ENCODE measurements around the gene KRT86. TPM values are rescaled to one million over a fixed set of nuclear protein-coding genes. Genes with fewer than 3 reads are reported as not detected.

The KRT86 gene
- total RNA-seq, 4 donors from 2014 or later, result 1.0 to 289 (median 37.0) TPM

GRCh38 chr12:52232674-52233461 lies 41.6 kb upstream of the KRT86 start, which contains the start of gene KRT7:
Gene KRT7, plus strand, starts transcription at chr12:52233243. Its CDS starts 54 bp downstream, at chr12:52233297.
- no peaks in the 10 kb centered on the region for H3K36me3 ChIP-seq
- 22% methylated on average over 15 of the region's 58 CpGs for WGBS
- DNase-seq (ENCODE audit: low spot score in 2 of 2), result peak in 1 of 2 donors; percentile 58

GRCh38 chr12:52233462-52234207 lies 40.8 kb upstream of the KRT86 start:
- TF ChIP-seq POLR2A (IDR thresholded peaks at IDR 0.05), result no peak
- no peak for TF ChIP-seq EP300 (IDR thresholded peaks at IDR 0.05)
- TF ChIP-seq POLR2AphosphoS5 (IDR thresholded peaks at IDR 0.05), result no peak
- no peak for TF ChIP-seq CTCF (IDR thresholded peaks at IDR 0.05)
- Histone ChIP-seq H3K9me3 (no peaks in the 10 kb centered on the region), H3K4me1 (peaks cover 40% of the 10 kb centered on the region), H3K36me3 (no peaks in the 10 kb centered on the region), H3K27me3 (peaks cover 28% of the 10 kb centered on the region), H3K4me3 (peak overlapping the region; percentile 38), H3K27ac (peak overlapping the region; percentile 57)
- 34% methylated on average over 23 of the region's 40 CpGs for WGBS
- peak in 1 of 2 donors; percentile 38 for DNase-seq (ENCODE audit: low spot score in 2 of 2)

More at GRCh38 chr12:52232674-52233461, 41.6 kb upstream of the KRT86 start, which contains the start of gene KRT7:
- H3K4me3 ChIP-seq, result peak within 1 kb of the TSS; percentile 38
- TF ChIP-seq CTCF (IDR thresholded peaks at IDR 0.05) (no peak), POLR2A (IDR thresholded peaks at IDR 0.05) (no peak), EP300 (IDR thresholded peaks at IDR 0.05) (no peak), POLR2AphosphoS5 (IDR thresholded peaks at IDR 0.05) (no peak)
- H3K4me1 ChIP-seq, result peaks cover 40% of the 10 kb centered on the region
- H3K27me3 ChIP-seq, result peaks cover 28% of the 10 kb centered on the region
- peak within 1 kb of the TSS; percentile 57 for H3K27ac ChIP-seq
- H3K9me3 ChIP-seq, result no peaks in the 10 kb centered on the region

- Histone ChIP-seq H3K9me3 (no peaks in the 10 kb centered on the region), H3K27me3 (peaks cover 28% of the 10 kb centered on the region), H3K36me3 (no peaks in the 10 kb centered on the region), H3K27ac (no peak overlapping the region), H3K4me1 (peaks cover 40% of the 10 kb centered on the region), H3K4me3 (peak overlapping the region; percentile 38)
- TF ChIP-seq EP300 (IDR thresholded peaks at IDR 0.05) (no peak), POLR2AphosphoS5 (IDR thresholded peaks at IDR 0.05) (no peak), POLR2A (IDR thresholded peaks at IDR 0.05) (no peak), CTCF (IDR thresholded peaks at IDR 0.05) (no peak)
- DNase-seq (ENCODE audit: low spot score in 2 of 2), result peak in 1 of 2 donors; percentile 53
- WGBS, result 82% methylated on average over 9 of the region's 10 CpGs
Observed at GRCh38 chr12:52234223-52234810, 40.1 kb upstream of the KRT86 start.

GRCh38 chr12:52235001-52235764 lies 39.3 kb upstream of the KRT86 start:
- peaks cover 36% of the 10 kb centered on the region for H3K4me1 ChIP-seq

More at GRCh38 chr12:52235001-52235764, 39.3 kb upstream of the KRT86 start:
- Histone ChIP-seq H3K27ac (no peak overlapping the region), H3K36me3 (no peaks in the 10 kb centered on the region), H3K27me3 (peaks cover 28% of the 10 kb centered on the region), H3K9me3 (no peaks in the 10 kb centered on the region), H3K4me3 (peak overlapping the region; percentile 38)
- peak in 1 of 2 donors; percentile 61 for DNase-seq (ENCODE audit: low spot score in 2 of 2)
- 88% methylated on average over 15 of the region's 15 CpGs for WGBS
- TF ChIP-seq CTCF (IDR thresholded peaks at IDR 0.05), result no peak
- no peak for TF ChIP-seq EP300 (IDR thresholded peaks at IDR 0.05)
- TF ChIP-seq POLR2A (IDR thresholded peaks at IDR 0.05), result no peak
- no peak for TF ChIP-seq POLR2AphosphoS5 (IDR thresholded peaks at IDR 0.05)
